NCI-H2029 (cell line): ENCODE data around the gene GSTM5.
"Not testable (repeated sequence)": the region's sequence is repeated elsewhere in the genome, so short reads cannot be mapped to it uniquely, and the experiment has no call there.

Source experiments
- DNase-seq: peaks from one replicate; lab custom pipeline; 2025; lab: John Stamatoyannopoulos, UW

GSTM5 gene

GRCh38 chr1:109761227-109762038 lies 49.4 kb downstream of the GSTM5 start:
- no peak for DNase-seq

- DNase-seq: no peak
Observed at GRCh38 chr1:109762039-109762585, 50.1 kb downstream of the GSTM5 start.

GRCh38 chr1:109762821-109763645 lies 51.0 kb downstream of the GSTM5 start:
- no peak for DNase-seq

DNA sequence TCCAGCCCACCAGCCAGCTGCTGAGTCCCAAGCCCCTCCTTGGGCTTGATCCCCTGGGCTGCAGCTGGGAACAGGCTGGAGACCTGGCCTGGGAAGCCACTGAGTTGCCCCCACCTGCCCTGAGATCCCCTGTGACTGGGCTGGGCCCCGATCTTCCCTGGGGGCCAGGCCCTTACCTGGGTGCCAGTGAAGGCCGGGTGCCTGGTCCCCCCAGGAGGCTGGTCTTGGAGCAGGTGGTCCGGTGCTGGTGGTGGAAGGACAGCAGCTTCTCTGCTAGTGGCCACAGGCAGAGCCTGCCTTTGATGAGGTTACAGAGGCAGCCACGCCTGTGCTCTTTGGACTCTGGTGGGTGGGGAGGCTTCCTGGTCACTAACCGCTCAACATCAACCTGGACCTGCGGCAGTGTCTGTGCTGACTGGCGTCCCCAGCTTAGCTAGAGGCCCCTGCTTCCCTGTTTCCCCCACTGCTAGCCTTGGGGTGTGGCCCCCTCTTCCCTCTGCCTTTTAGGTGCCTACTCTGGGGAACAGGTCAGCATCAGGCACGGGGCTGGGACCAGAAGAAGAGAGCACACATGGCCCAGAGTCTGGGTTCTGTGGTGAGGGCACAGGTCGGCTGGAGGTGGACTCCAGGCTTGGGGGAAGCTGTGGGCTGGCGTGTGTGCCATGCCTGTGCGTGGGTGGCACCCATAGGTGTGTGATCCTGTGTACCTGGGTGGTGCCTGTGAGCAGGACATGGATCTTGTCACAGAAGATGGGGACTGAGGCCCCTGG lies 51.8 kb downstream of the GSTM5 start, which contains the start of gene EPS8L3:
TSS of gene EPS8L3 (minus strand) at position 278 of the 770 bp plus-strand sequence. CDS start 2,174 bp downstream, outside the sequence.
- DNase-seq: no peak

DNA sequence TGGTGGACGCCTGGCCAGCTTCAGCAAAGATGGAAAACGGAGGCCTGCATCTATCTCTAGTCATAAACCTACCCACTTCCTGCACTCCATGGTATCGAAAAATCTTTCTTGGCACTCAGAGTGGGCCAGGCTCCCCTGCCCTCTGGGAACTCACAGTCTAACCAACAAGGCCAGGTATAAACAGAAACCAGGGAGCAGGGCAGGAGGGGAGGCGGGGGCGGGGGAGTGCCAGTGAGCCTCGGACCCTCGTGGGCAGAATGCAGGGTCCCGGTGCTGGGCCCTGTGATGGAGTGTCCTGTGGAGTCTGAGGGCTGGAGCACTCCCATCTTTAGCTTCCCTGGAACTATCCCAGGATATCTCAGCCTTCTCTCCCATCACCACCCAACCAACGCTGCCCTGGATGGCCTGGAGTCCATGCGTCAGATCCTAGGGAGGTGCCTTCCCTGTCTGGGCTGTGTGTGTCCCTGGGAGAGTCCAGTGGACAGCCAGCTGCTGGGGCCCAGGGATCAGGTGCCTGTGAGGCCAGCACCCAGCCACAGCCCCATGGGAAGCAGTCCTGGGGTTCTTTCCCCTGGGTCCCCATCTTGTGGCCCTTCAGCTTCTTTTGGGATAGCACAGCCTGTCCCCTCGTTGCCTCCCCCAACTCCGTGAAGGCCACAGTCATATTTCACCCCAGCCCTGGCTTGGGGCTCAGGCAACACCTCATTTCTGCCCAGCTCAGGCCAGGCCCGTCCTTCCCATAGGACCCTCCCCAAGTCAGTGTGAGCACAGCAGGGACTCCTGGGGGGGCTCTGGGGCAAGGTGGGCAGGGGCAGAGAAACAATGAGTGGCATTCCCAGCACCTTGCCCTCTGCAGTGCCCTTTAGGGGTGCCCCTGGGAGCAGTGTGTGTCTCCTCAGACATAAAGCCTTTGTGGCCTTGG lies 52.8 kb downstream of the GSTM5 start:
- no peak for DNase-seq

DNA sequence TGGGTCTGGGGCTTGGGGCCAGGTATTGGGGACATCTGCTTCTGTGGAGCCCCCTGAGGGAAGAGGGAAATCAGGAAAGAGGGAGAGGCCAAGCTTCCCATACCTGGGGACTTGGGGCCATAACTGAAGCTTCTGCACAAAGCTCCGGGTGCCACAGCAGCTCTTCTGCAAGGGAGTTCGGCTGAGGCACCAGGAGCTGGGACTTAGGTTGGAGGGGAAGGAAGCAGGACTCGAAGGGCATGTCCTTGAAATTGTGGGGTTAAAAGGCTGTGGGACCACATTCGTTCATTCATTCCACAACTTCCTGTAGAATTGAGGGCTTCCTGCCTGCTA lies 53.4 kb downstream of the GSTM5 start:
- no peak for DNase-seq

DNA sequence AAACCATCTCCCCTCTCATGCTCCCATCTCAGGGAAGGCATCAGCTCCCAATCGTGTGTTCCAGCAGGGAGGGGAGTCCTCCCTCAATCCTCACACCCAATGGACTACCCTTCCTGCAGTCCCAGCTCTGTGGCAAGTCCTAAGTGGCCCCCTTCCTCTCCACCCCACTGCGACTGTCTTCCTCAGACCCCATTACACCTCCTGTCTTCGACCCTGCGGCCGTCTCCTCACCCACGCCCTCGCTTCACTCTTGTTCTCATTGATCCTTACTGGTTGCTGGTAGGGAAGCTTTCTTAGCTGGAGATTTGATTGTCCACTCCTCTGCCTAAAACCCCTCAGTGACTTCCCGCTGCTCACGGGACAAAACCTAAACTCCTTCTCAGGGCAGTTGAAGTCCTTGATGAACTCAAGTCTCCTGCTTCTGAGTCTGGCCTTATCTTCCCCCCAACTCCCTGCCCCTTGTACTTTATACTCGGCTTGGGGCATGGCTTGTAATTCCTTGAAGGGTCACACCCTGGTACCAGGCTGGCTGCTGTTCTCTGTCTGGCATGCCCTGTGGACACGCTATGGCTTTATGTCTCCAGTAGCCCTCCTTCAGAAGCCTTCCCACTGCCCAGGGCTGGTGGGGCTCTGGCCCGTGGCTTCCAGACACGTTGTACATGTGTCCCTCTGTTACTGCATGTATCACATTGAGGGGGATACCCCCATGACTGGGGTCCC lies 54.0 kb downstream of the GSTM5 start:
- no peak for DNase-seq

DNA sequence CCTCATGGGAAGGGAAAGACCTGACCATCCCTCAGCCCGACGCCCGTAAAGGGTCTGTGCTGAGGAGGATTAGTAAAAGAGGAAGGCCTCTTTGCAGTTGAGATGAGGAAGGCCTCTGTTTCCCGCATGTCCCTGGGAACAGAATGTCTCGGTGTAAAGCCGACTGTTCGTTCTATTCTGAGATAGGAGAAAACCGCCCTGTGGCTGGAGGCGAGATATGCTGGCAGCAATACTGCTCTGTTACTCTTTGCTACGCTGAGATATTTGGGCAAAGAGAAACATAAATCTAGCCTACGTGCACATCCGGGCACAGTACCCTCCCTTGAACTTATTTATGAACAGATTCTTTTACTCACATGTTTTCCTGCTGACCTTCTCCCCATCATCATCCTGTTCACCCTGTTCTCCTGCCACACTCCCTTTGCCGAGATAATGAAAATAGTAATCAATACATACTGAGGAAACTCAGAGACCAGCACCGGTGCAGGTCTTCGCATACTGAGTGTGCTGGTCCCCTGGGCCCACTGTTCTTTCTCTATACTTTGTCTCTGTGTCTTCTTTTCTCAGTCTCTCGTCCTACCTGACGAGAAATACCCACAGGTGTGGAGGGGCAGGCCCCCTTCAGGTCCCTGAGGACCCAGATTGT lies 55.1 kb downstream of the GSTM5 start:
- not testable (repeated sequence) for DNase-seq
